ENCODE data around the gene DNAJB1. TPM values are rescaled to one million over a fixed set of nuclear protein-coding genes. Genes with fewer than 3 reads are reported as not detected.
A peak's percentile ranks its signal among the peaks of the same experiment; 100 is the strongest.

DNAJB1 gene
- total and polyA plus RNA-seq, 8 donors = 22.4 to 63.0 (median 29.3) TPM

GRCh38 chr19:14561847-14562351 is 43.7 kb upstream of the DNAJB1 start:
- WGBS, 2 donors = 52 to 55% methylated on average over 22 of the region's 22 CpGs
- DNase-seq (peak in 1 of 6 donors; percentile 78), FAIRE-seq (no peak), ATAC-seq (peak; percentile 47 to 71 (median 70))
- Histone ChIP-seq H3K4me1 (peaks cover 0 to 4% (median under 1%) of the 10 kb centered on the region in 3 donors), H3K36me3 (no peaks in the 10 kb centered on the region), H3K27ac (peak overlapping the region in 2 of 4 donors; percentile 35 to 57), H3K4me3 (peak overlapping the region in 1 of 4 donors; percentile 14), H3K9me3 (no peaks in the 10 kb centered on the region), H3K27me3 (no peaks in the 10 kb centered on the region)
- intact Hi-C loops (cut with DNase I) = no loop called here
- TF ChIP-seq CTCF (IDR thresholded peaks at IDR 0.05) = no peak

GRCh38 chr19:14561249-14561648 is 43.1 kb upstream of the DNAJB1 start:
- peaks cover 0 to 7% (median 7%) of the 10 kb centered on the region in 3 donors for H3K4me1 ChIP-seq
- intact Hi-C loops (cut with DNase I) = no loop called here
- no peak for TF ChIP-seq CTCF (IDR thresholded peaks at IDR 0.05)
- peak overlapping the region in 1 of 4 donors; percentile 57 for H3K27ac ChIP-seq
- FAIRE-seq = no peak
- H3K9me3 ChIP-seq = no peaks in the 10 kb centered on the region
- DNase-seq = no peak
- ATAC-seq = no peak
- 85 to 89% methylated on average over 8 of the region's 8 CpGs for WGBS, 2 donors
- no peak overlapping the region for H3K4me3 ChIP-seq
- H3K36me3 ChIP-seq = no peaks in the 10 kb centered on the region
- H3K27me3 ChIP-seq = no peaks in the 10 kb centered on the region

- intact Hi-C loops (cut with DNase I) = no loop called here
- Histone ChIP-seq H3K4me1 (peaks cover 0 to 7% (median 7%) of the 10 kb centered on the region in 3 donors), H3K27me3 (no peaks in the 10 kb centered on the region), H3K9me3 (no peaks in the 10 kb centered on the region), H3K36me3 (no peaks in the 10 kb centered on the region), H3K27ac (no peak overlapping the region), H3K4me3 (no peak overlapping the region)
- no peak for TF ChIP-seq CTCF (IDR thresholded peaks at IDR 0.05)
- 86 to 95% methylated on average over 6 of the region's 6 CpGs for WGBS, 2 donors
- ATAC-seq = no peak
- no peak for FAIRE-seq
- DNase-seq = no peak
Observed at GRCh38 chr19:14560776-14561108, 42.5 kb upstream of the DNAJB1 start.

GRCh38 chr19:14559916-14560775 is 41.9 kb upstream of the DNAJB1 start:
- Histone ChIP-seq H3K27me3 (no peaks in the 10 kb centered on the region), H3K4me1 (peaks cover 0 to 7% (median 7%) of the 10 kb centered on the region in 3 donors), H3K27ac (no peak overlapping the region), H3K9me3 (no peaks in the 10 kb centered on the region), H3K4me3 (no peak overlapping the region), H3K36me3 (no peaks in the 10 kb centered on the region)
- no peak for FAIRE-seq
- no peak for ATAC-seq
- WGBS, 2 donors = 76 to 80% methylated on average over 28 of the region's 28 CpGs
- DNase-seq = peak in 1 of 6 donors; percentile 61
- intact Hi-C loops (cut with DNase I) = no loop called here
- no peak for TF ChIP-seq CTCF (IDR thresholded peaks at IDR 0.05)
